CD4-positive, CD25-positive, alpha-beta regulatory T cell (primary cell): Measurements from ENCODE around the gene CRYM. TPM values are rescaled to one million over a fixed set of nuclear protein-coding genes. Genes with fewer than 3 reads are reported as not detected.
"Not testable (repeated sequence)": the region's sequence is repeated elsewhere in the genome, so short reads cannot be mapped to it uniquely, and the experiment has no call there.

Source experiments
- ATAC-seq, 2 donors: fragments of 150-1000 bp; cut with Tn5 transposase; one replicate each; pipeline ENCODE4 v1.10.0; 2021; ENCODE audit warnings: low read depth in 2 of 2, moderate number of reproducible peaks in 2 of 2, moderate library complexity in 1 of 2
- DNase-seq, 3 donors: peaks; one replicate each; pipeline versions ENCODE4 v3.0.0 to v3.0.0-alpha.2; 2012 to 2022; ENCODE audit warnings: mixed read lengths in 1 of 3
- H3K27ac ChIP-seq: one replicate; pipeline ENCODE4 v1.7.0; 2013; ENCODE audit warnings: mild to moderate bottlenecking, low read length; ENCODE audit not compliant: insufficient read depth, poor library complexity, severe bottlenecking
- H3K27me3 ChIP-seq: one replicate; pipeline ENCODE4 v1.7.0; 2013; ENCODE audit warnings: low read length; ENCODE audit not compliant: control insufficient read depth, insufficient read depth
- H3K36me3 ChIP-seq: one replicate; pipeline ENCODE4 v1.7.0; 2013; ENCODE audit warnings: mild to moderate bottlenecking, low read length, moderate library complexity; ENCODE audit not compliant: control insufficient read depth, insufficient read depth
- H3K4me1 ChIP-seq: 2 replicates; pipeline ENCODE4 v1.7.0; 2013; ENCODE audit warnings: mild to moderate bottlenecking, low read length; ENCODE audit not compliant: insufficient read depth, control insufficient read depth, poor library complexity, severe bottlenecking
- H3K4me3 ChIP-seq: one replicate; pipeline ENCODE4 v1.7.0; 2013; ENCODE audit warnings: low read depth, mild to moderate bottlenecking, low read length, moderate library complexity
- H3K9me3 ChIP-seq, 2 experiments: 1 replicate in 1 of 2; 2 replicates in 1 of 2; pipeline ENCODE4 v1.7.0; 2013; ENCODE audit warnings: low read length in 2 of 2, mild to moderate bottlenecking in 1 of 2, moderate library complexity in 1 of 2; ENCODE audit not compliant: control insufficient read depth in 2 of 2
- H3K27ac Mint-ChIP-seq, 3 donors: one replicate each; pipeline ENCODE4 v1.8.0; 2020 to 2022; ENCODE audit warnings: mild to moderate bottlenecking in 3 of 3, mixed read lengths in 3 of 3, moderate library complexity in 2 of 3
- H3K27me3 Mint-ChIP-seq: one replicate; pipeline ENCODE4 v1.8.0; 2022; ENCODE audit warnings: mild to moderate bottlenecking, mixed read lengths
- H3K36me3 Mint-ChIP-seq: one replicate; pipeline ENCODE4 v1.8.0; 2020; ENCODE audit warnings: mixed read lengths
- H3K4me1 Mint-ChIP-seq, 4 donors: one replicate each; pipeline ENCODE4 v1.8.0; 2020 to 2022; ENCODE audit warnings: mixed read lengths in 4 of 4, mild to moderate bottlenecking in 1 of 4
- H3K4me3 Mint-ChIP-seq, 4 donors: one replicate each; pipeline ENCODE4 v1.8.0; 2020 to 2022; ENCODE audit warnings: mild to moderate bottlenecking in 4 of 4, mixed read lengths in 4 of 4, moderate library complexity in 3 of 4
- H3K9me3 Mint-ChIP-seq, 7 donors: one replicate each; pipeline ENCODE4 v1.8.0; 2020 to 2022; ENCODE audit warnings: mixed read lengths in 7 of 7, mild to moderate bottlenecking in 3 of 7, moderate library complexity in 2 of 7
- polyA plus RNA-seq, 4 donors: library from polyadenylated mRNA; unstranded; fragments of 300-500 nt; fragmentation: Illumina TruSeq; gene quantifications; one replicate each; pipeline ENCODE4 v1.2.3, GENCODE V29; 2021
- total RNA-seq: library from RNA; stranded (reverse); gene quantifications from one replicate; pipeline ENCODE4 v1.2.3, GENCODE V29; 2022

The CRYM gene
- total and polyA plus RNA-seq, 5 donors from 2014 or later: not detected

GRCh38 chr16:21276090-21276489 is 2.0 kb downstream of the CRYM start:
- Histone ChIP-seq H3K4me3 (no peak overlapping the region), H3K27ac (no peak overlapping the region), H3K36me3 (no peaks in the 10 kb centered on the region), H3K27me3 (peaks cover 32% of the 10 kb centered on the region), H3K9me3 (no peaks in the 10 kb centered on the region), H3K4me1 (peaks cover 7% of the 10 kb centered on the region)
- ATAC-seq: no peak
- no peaks in the 10 kb centered on the region for H3K9me3 Mint-ChIP-seq
- no peak overlapping the region for H3K4me3 Mint-ChIP-seq
- peaks cover 49% of the 10 kb centered on the region for H3K27me3 Mint-ChIP-seq
- no peak overlapping the region for H3K27ac Mint-ChIP-seq
- no peak for DNase-seq
- H3K36me3 Mint-ChIP-seq: no peaks in the 10 kb centered on the region
- peaks cover 0 to 8% (median 0%) of the 10 kb centered on the region in 4 donors for H3K4me1 Mint-ChIP-seq

- Histone ChIP-seq H3K9me3 (no peaks in the 10 kb centered on the region), H3K4me3 (no peak overlapping the region), H3K4me1 (peaks cover 7% of the 10 kb centered on the region), H3K27ac (no peak overlapping the region), H3K36me3 (no peaks in the 10 kb centered on the region), H3K27me3 (peaks cover 31% of the 10 kb centered on the region)
- peaks cover 48% of the 10 kb centered on the region for H3K27me3 Mint-ChIP-seq
- no peak for DNase-seq
- peak overlapping the region in 1 of 3 donors; percentile 64 for H3K27ac Mint-ChIP-seq
- no peak overlapping the region for H3K4me3 Mint-ChIP-seq
- no peaks in the 10 kb centered on the region for H3K36me3 Mint-ChIP-seq
- H3K4me1 Mint-ChIP-seq: peaks cover 0 to 8% (median 0%) of the 10 kb centered on the region in 4 donors
- no peaks in the 10 kb centered on the region for H3K9me3 Mint-ChIP-seq
- ATAC-seq: no peak
Observed at GRCh38 chr16:21275529-21275928, 2.6 kb downstream of the CRYM start.

GRCh38 chr16:21274172-21274726 is 3.8 kb downstream of the CRYM start:
- no peak overlapping the region for H3K27ac ChIP-seq
- Mint-ChIP-seq H3K36me3 (no peaks in the 10 kb centered on the region), H3K27me3 (peaks cover 35% of the 10 kb centered on the region), H3K4me1 (peaks cover 0 to 8% (median 0%) of the 10 kb centered on the region in 4 donors), H3K4me3 (no peak overlapping the region), H3K27ac (no peak overlapping the region), H3K9me3 (no peaks in the 10 kb centered on the region)
- peaks cover 7% of the 10 kb centered on the region for H3K4me1 ChIP-seq
- ATAC-seq: no peak
- H3K27me3 ChIP-seq: peaks cover 25% of the 10 kb centered on the region
- no peak for DNase-seq
- no peaks in the 10 kb centered on the region for H3K9me3 ChIP-seq
- no peaks in the 10 kb centered on the region for H3K36me3 ChIP-seq
- no peak overlapping the region for H3K4me3 ChIP-seq

- DNase-seq, ATAC-seq, H3K27ac Mint-ChIP-seq, H3K36me3 Mint-ChIP-seq, H3K4me3 Mint-ChIP-seq, H3K27ac ChIP-seq, H3K9me3 Mint-ChIP-seq, H3K9me3 ChIP-seq, H3K4me3 ChIP-seq, H3K36me3 ChIP-seq, H3K4me1 Mint-ChIP-seq, H3K4me1 ChIP-seq: not testable (repeated sequence)
- H3K27me3 ChIP-seq: peaks cover 15% of the 10 kb centered on the region
- H3K27me3 Mint-ChIP-seq: peaks cover 20% of the 10 kb centered on the region
Observed at GRCh38 chr16:21272763-21273162, 5.3 kb downstream of the CRYM start.

- H3K4me3 Mint-ChIP-seq: no peak overlapping the region
- H3K9me3 Mint-ChIP-seq: no peaks in the 10 kb centered on the region
- no peaks in the 10 kb centered on the region for H3K36me3 Mint-ChIP-seq
- no peak overlapping the region for H3K4me3 ChIP-seq
- peaks cover 16% of the 10 kb centered on the region for H3K27me3 Mint-ChIP-seq
- no peak overlapping the region for H3K27ac ChIP-seq
- H3K36me3 ChIP-seq: no peaks in the 10 kb centered on the region
- H3K4me1 ChIP-seq: no peaks in the 10 kb centered on the region
- H3K4me1 Mint-ChIP-seq: no peaks in the 10 kb centered on the region
- no peak overlapping the region for H3K27ac Mint-ChIP-seq
- no peak for ATAC-seq
- no peaks in the 10 kb centered on the region for H3K9me3 ChIP-seq
- no peak for DNase-seq
- H3K27me3 ChIP-seq: peaks cover 12% of the 10 kb centered on the region
Observed at GRCh38 chr16:21272253-21272652, 5.8 kb downstream of the CRYM start.

GRCh38 chr16:21268236-21268635 is 9.9 kb downstream of the CRYM start:
- peaks cover 14% of the 10 kb centered on the region for H3K27me3 Mint-ChIP-seq
- peaks cover under 1% of the 10 kb centered on the region for H3K27me3 ChIP-seq
- no peaks in the 10 kb centered on the region for H3K36me3 Mint-ChIP-seq
- H3K4me1 Mint-ChIP-seq: peaks cover 0 to 2% (median 0%) of the 10 kb centered on the region in 4 donors
- H3K27ac ChIP-seq: no peak overlapping the region
- no peak overlapping the region for H3K27ac Mint-ChIP-seq
- ATAC-seq (no peak), DNase-seq (no peak)
- peaks cover 0 to 3% (median 0%) of the 10 kb centered on the region in 7 donors for H3K9me3 Mint-ChIP-seq
- H3K4me1 ChIP-seq: no peaks in the 10 kb centered on the region
- no peak overlapping the region for H3K4me3 Mint-ChIP-seq
- no peaks in the 10 kb centered on the region for H3K36me3 ChIP-seq
- no peak overlapping the region for H3K4me3 ChIP-seq
- no peaks in the 10 kb centered on the region for H3K9me3 ChIP-seq

- Histone ChIP-seq H3K27me3 (no peaks in the 10 kb centered on the region), H3K9me3 (no peaks in the 10 kb centered on the region), H3K4me1 (no peaks in the 10 kb centered on the region), H3K4me3 (no peak overlapping the region), H3K27ac (no peak overlapping the region), H3K36me3 (no peaks in the 10 kb centered on the region)
- H3K27ac Mint-ChIP-seq: no peak overlapping the region
- H3K27me3 Mint-ChIP-seq: peaks cover 16% of the 10 kb centered on the region
- peaks cover 0 to 3% (median 0%) of the 10 kb centered on the region in 7 donors for H3K9me3 Mint-ChIP-seq
- H3K4me3 Mint-ChIP-seq: no peak overlapping the region
- ATAC-seq (no peak), DNase-seq (no peak)
- H3K4me1 Mint-ChIP-seq: peaks cover 0 to 2% (median 0%) of the 10 kb centered on the region in 4 donors
- H3K36me3 Mint-ChIP-seq: no peaks in the 10 kb centered on the region
Observed at GRCh38 chr16:21267298-21267697, 10.8 kb downstream of the CRYM start.

- H3K4me3 Mint-ChIP-seq: no peak overlapping the region
- H3K4me1 Mint-ChIP-seq: peaks cover 0 to 2% (median 0%) of the 10 kb centered on the region in 4 donors
- Histone ChIP-seq H3K27ac (no peak overlapping the region), H3K4me1 (no peaks in the 10 kb centered on the region), H3K27me3 (no peaks in the 10 kb centered on the region), H3K9me3 (no peaks in the 10 kb centered on the region), H3K36me3 (no peaks in the 10 kb centered on the region), H3K4me3 (no peak overlapping the region)
- DNase-seq: no peak
- no peaks in the 10 kb centered on the region for H3K36me3 Mint-ChIP-seq
- H3K9me3 Mint-ChIP-seq: peaks cover 0 to 3% (median 0%) of the 10 kb centered on the region in 7 donors
- H3K27ac Mint-ChIP-seq: no peak overlapping the region
- H3K27me3 Mint-ChIP-seq: peaks cover 19% of the 10 kb centered on the region
- ATAC-seq: no peak
Observed at GRCh38 chr16:21265104-21265837, 12.8 kb downstream of the CRYM start.
